ENCODE measurements around the gene INPP5J.
"Not testable (repeated sequence)": the region's sequence is repeated elsewhere in the genome, so short reads cannot be mapped to it uniquely, and the experiment has no call there.

INPP5J gene

GRCh38 chr22:31087744-31088215, 35.0 kb upstream of the INPP5J start:
- DNase-seq, result no peak

GRCh38 chr22:31088233-31088986, 34.4 kb upstream of the INPP5J start:
- no peak for DNase-seq

- peak; percentile 39 to 51 for DNase-seq
These were observed 33.3 kb upstream of the INPP5J start for GRCh38 chr22:31089160-31090100.

- no peak for DNase-seq
These were observed 32.3 kb upstream of the INPP5J start for GRCh38 chr22:31090217-31091085.

- DNase-seq, result no peak
These were observed 31.4 kb upstream of the INPP5J start for GRCh38 chr22:31091106-31091975.

- DNase-seq, result no peak
These were observed 30.6 kb upstream of the INPP5J start for GRCh38 chr22:31092161-31092560.

- DNase-seq, result no peak
These were observed 29.5 kb upstream of the INPP5J start for GRCh38 chr22:31093086-31093850.

GRCh38 chr22:31094021-31094551, 28.7 kb upstream of the INPP5J start:
- DNase-seq, result no peak

GRCh38 chr22:31094741-31095140, 28.0 kb upstream of the INPP5J start:
- DNase-seq, result no peak

GRCh38 chr22:31095637-31096249, 27.0 kb upstream of the INPP5J start:
- DNase-seq, result no peak

GRCh38 chr22:31096657-31097279, 26.0 kb upstream of the INPP5J start:
- no peak for DNase-seq

GRCh38 chr22:31097539-31097938, 25.2 kb upstream of the INPP5J start:
- not testable (repeated sequence) for DNase-seq

GRCh38 chr22:31097941-31098631, 24.7 kb upstream of the INPP5J start:
- DNase-seq, result no peak

- no peak for DNase-seq
These were observed 24.1 kb upstream of the INPP5J start for GRCh38 chr22:31098632-31099110.

- DNase-seq, result no peak
These were observed 23.4 kb upstream of the INPP5J start for GRCh38 chr22:31099386-31099785.

GRCh38 chr22:31099841-31100761, 22.7 kb upstream of the INPP5J start:
- no peak for DNase-seq

GRCh38 chr22:31100762-31101525, 21.8 kb upstream of the INPP5J start:
- no peak for DNase-seq
